GM13976 (cell line): Measurements from ENCODE around the gene SLC39A11.

ENCODE experiments used
- DNase-seq: peaks from one replicate; pipeline ENCODE4 v3.0.0; 2012; ENCODE audit warnings: low spot score
- in situ Hi-C: fragments of 300-500 bp; cut with MboI; formaldehyde crosslinking; loops from one replicate; pipeline ENCODE4 v1.12.0; 2022; ENCODE audit warnings: low sequenced_read_pairs, mixed read lengths, inconsistent platforms; ENCODE audit not compliant: unreplicated experiment
- TF ChIP-seq, protein P1 (sequence below): IDR thresholded peaks from 2 replicates; pipeline ENCODE4 v1.5.1; 2012; ENCODE audit warnings: borderline replicate concordance, mild to moderate bottlenecking; ENCODE audit not compliant: insufficient read depth; ENCODE audit errors: extremely low read depth, missing control alignments, control extremely low read depth

Gene SLC39A11

DNA sequence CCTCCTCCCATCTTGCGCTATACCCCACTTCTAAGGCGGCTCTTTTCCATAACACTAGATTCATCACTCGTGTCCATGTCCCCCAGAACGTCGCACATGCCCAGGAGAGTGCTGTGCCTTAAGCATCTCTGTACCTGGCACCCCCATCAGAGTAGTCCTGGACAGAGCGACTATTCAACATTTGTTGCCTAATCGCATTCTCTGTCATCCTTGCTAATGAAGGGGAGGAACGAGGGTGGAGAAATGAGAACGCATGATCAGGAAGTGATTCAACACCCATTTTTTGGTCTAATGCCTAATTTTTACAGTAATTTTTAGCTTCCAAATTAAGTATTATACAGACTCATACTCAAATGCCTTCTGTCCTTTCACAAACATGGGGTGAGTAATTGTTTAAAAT, 53.2 kb downstream of the SLC39A11 start:
- in situ Hi-C loops = no loop called here
- TF ChIP-seq, protein P1, sequence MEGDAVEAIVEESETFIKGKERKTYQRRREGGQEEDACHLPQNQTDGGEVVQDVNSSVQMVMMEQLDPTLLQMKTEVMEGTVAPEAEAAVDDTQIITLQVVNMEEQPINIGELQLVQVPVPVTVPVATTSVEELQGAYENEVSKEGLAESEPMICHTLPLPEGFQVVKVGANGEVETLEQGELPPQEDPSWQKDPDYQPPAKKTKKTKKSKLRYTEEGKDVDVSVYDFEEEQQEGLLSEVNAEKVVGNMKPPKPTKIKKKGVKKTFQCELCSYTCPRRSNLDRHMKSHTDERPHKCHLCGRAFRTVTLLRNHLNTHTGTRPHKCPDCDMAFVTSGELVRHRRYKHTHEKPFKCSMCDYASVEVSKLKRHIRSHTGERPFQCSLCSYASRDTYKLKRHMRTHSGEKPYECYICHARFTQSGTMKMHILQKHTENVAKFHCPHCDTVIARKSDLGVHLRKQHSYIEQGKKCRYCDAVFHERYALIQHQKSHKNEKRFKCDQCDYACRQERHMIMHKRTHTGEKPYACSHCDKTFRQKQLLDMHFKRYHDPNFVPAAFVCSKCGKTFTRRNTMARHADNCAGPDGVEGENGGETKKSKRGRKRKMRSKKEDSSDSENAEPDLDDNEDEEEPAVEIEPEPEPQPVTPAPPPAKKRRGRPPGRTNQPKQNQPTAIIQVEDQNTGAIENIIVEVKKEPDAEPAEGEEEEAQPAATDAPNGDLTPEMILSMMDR = no peak
- DNase-seq = no peak

DNA sequence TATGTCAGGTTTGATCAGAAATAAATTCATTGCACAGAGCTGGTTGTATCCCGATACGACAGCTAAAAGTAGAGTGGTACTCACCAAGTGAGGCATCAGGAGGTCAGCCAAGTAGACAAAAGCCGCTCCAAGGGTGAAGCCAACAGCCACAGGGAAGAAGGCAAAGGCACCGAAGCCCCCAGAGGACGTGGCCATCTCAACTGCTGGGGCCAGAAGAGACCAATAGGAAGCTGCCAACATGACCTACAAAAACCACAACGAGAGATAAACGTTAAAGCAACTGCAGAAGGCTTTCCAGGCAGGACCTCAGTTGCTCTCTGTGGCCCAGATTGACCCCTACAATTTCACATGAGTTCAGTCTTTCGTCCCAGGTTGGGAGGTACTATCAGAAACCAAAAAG, 61.0 kb downstream of the SLC39A11 start:
- DNase-seq = no peak
- in situ Hi-C loops = no loop called here
- TF ChIP-seq, protein P1 = no peak

DNA sequence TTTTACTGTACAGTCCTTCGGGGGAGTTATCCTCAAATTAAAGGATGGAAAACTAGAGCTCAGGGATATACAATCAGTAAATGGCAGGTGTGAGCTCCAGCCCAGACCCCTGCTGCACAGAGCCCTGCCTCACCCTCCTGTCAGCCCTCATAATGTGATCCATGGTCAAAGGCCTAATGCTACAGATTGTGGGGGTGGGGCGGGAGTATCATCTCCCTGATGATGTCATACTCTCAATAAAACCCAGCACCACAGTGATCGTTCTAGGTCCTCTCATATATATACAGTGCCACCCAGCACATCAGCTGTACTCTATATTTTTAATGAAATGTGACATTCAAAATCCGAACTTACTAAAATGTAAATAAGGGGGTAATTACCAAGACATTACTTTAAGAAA, 61.5 kb downstream of the SLC39A11 start:
- in situ Hi-C loops = no loop called here
- DNase-seq = no peak
- TF ChIP-seq, protein P1 = no peak

DNA sequence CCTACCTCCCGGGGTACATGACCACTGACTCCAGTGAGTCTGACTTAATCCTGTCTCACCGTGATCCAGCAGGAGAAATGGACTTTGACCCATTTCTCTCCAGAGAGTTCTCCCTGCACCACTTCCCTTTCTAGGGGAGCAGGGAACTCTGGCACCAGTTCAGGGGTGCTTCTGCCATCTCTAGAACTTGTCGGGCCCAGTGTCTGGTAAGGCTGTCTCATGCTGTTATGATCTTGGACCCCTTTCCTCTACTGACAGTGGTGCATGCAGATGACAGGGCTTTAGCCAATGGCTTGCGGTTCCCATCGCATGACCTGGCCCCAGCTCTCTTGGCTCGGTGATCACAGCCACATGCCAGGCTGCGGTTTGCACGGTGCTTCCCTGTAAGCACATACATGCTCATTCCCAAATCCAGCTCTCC, 62.0 kb downstream of the SLC39A11 start:
- in situ Hi-C loops = no loop called here
- TF ChIP-seq, protein P1 = no peak
- DNase-seq = no peak

DNA sequence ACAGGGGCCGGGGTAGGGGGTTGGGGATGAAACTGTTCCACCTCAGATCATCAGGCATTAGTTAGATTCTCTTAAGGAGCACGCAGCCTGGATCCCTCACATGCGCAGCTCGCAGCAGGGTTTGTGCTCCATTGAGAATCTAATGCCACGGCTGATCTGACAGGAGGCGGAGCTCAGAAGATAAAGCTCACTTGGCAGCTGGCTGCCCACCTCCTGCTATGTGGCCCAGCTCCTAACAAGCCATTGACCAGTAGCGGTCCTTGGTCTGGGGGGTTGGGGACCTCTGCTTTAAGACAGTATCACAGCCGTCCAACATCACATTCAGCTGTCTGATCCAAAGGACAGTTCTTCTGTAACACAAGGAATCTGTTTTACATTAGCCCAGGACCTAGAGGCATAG, 62.5 kb downstream of the SLC39A11 start:
- DNase-seq = no peak
- in situ Hi-C loops = no loop called here
- TF ChIP-seq, protein P1 = no peak

DNA sequence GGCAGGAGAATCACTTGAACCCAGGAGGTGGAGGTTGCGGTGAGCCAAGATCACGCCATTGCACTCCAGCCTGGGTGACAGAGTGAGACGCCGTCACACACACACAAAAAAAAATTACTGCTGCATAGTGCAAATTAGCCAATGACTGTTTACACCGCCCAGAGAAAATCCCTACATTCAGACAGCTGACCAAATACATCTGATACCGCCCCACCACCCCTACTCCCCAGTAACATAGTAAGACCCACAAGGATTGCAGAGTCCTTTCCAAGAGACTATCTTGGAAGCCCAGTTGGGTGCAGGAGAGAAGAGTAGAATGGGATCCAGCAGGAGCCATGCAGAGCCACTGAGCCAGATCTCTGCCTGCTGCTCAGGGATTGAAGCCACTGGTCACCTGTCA, 63.5 kb downstream of the SLC39A11 start:
- TF ChIP-seq, protein P1 = no peak
- no peak for DNase-seq
- in situ Hi-C loops = no loop called here

DNA sequence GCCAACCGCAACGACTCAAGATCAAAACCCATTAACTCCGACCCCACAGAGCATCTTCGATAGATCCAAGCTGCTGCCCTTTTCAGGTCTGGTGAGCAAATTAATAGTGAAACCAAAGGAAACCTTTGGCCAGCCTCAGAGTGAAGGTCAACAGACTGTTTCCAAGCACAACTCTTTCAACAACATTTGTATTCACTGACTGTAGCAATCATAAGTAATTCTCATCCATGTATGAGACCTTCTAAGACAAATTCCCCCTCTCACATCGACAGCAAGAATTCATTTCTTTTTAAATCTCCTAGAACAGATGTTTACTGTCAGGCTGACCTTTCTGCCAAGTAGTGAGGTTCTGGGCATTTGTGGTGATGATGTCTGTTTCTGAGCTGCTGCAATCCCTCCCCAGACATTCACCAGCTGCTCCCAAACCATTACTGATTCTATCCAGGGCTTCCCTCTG, 64.2 kb downstream of the SLC39A11 start:
- TF ChIP-seq, protein P1 = no peak
- DNase-seq = no peak
- in situ Hi-C loops = no loop called here
